ENCODE measurements around the gene GALNT9. TPM values are rescaled to one million over a fixed set of nuclear protein-coding genes. Genes with fewer than 3 reads are reported as not detected.

GALNT9 gene
- total RNA-seq, 1 experiment from 2014 or later = not detected

- Histone ChIP-seq H3K4me3 (ENCODE audit: low read length) (peak overlapping the region; percentile 10; the same call in 1 of the 2 replicates), H3K27ac (ENCODE audit: low read length) (peak overlapping the region; percentile 72), H3K27me3 (ENCODE audit: low read length) (no peaks in the 10 kb centered on the region), H3K9me3 (ENCODE audit: low read length) (no peaks in the 10 kb centered on the region), H3K4me2 (ENCODE audit: low read depth, low read length, poor library complexity, severe bottlenecking) (peak overlapping the region; percentile 57), H3K4me1 (ENCODE audit: low read length) (peaks cover 45% of the 10 kb centered on the region), H3K9ac (ENCODE audit: low read length) (peak overlapping the region; percentile 43; the same call in 1 of the 2 replicates), H3K36me3 (ENCODE audit: insufficient read depth, low read length) (no peaks in the 10 kb centered on the region), H3K9me2 (replicated peaks; ENCODE audit: insufficient read depth, low read length) (no peaks in the 10 kb centered on the region), H3K79me2 (ENCODE audit: low read length) (no peaks in the 10 kb centered on the region), H2AFZ (ENCODE audit: low read length) (no peak overlapping the region), H4K20me1 (ENCODE audit: insufficient read depth, low read depth, low read length) (no peaks in the 10 kb centered on the region)
- DNase-seq = peak; percentile 78
Measured at GRCh38 chr12:132178801-132179401, 150.5 kb downstream of the GALNT9 start.

GRCh38 chr12:132178316-132178715, 151.1 kb downstream of the GALNT9 start:
- H3K9me3 ChIP-seq (ENCODE audit: low read length) = no peaks in the 10 kb centered on the region
- H2AFZ ChIP-seq (ENCODE audit: low read length) = no peak overlapping the region
- H3K4me3 ChIP-seq (ENCODE audit: low read length) = peak overlapping the region; percentile 10; the same call in 1 of the 2 replicates
- peak overlapping the region; percentile 57 for H3K4me2 ChIP-seq (ENCODE audit: low read depth, low read length, poor library complexity, severe bottlenecking)
- H3K79me2 ChIP-seq (ENCODE audit: low read length) = no peaks in the 10 kb centered on the region
- no peaks in the 10 kb centered on the region for H4K20me1 ChIP-seq (ENCODE audit: insufficient read depth, low read depth, low read length)
- H3K9me2 ChIP-seq (replicated peaks; ENCODE audit: insufficient read depth, low read length) = no peaks in the 10 kb centered on the region
- no peak overlapping the region; the same call in 1 of the 2 replicates for H3K27ac ChIP-seq (ENCODE audit: low read length)
- H3K36me3 ChIP-seq (ENCODE audit: insufficient read depth, low read length) = no peaks in the 10 kb centered on the region
- 0 out of 2 replicates have a peak overlapping the region, but pooled peaks have one; percentile 4 for H3K9ac ChIP-seq (ENCODE audit: low read length)
- peaks cover 50% of the 10 kb centered on the region for H3K4me1 ChIP-seq (ENCODE audit: low read length)
- no peaks in the 10 kb centered on the region for H3K27me3 ChIP-seq (ENCODE audit: low read length)
- peak; percentile 64 for DNase-seq

DNA sequence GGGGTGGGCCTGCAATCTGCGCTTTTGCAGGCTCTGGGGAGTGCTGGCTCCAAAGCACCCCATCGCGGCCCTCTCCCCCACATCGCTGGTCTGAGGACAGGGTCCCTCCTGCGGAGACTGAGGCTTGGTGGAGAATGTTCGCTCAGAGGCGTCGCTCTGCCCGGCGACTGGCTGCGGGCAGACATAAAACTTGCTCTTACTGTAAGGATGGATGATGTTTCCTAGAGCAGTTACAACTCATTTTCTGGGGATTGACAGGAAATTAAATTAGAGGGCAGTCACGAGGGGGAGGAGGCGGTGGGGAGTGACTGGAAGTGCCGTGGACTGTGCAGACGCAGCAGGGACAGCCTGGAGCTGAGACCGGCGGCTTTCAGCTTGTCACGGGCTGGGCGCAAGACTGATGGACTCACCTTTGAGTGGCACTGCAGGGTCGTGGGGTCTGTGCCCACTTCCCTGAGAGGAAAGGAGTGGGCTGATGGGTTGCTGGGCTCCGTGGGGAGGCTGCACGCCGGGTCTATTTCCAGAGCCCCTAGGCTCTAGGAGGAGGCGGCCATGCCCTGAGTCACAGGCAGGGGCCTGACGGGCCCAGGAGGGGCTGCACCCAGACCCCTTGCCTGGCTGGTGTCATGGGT, 152.4 kb downstream of the GALNT9 start:
- no peak overlapping the region for H3K27ac ChIP-seq (ENCODE audit: low read length)
- H3K79me2 ChIP-seq (ENCODE audit: low read length) = no peaks in the 10 kb centered on the region
- no peaks in the 10 kb centered on the region for H4K20me1 ChIP-seq (ENCODE audit: insufficient read depth, low read depth, low read length)
- no peaks in the 10 kb centered on the region for H3K9me3 ChIP-seq (ENCODE audit: low read length)
- H3K36me3 ChIP-seq (ENCODE audit: insufficient read depth, low read length) = no peaks in the 10 kb centered on the region
- H3K4me3 ChIP-seq (ENCODE audit: low read length) = no peak overlapping the region
- no peak for DNase-seq
- H3K4me1 ChIP-seq (ENCODE audit: low read length) = peaks cover 63% of the 10 kb centered on the region
- no peak overlapping the region for H3K9ac ChIP-seq (ENCODE audit: low read length)
- H3K9me2 ChIP-seq (replicated peaks; ENCODE audit: insufficient read depth, low read length) = no peaks in the 10 kb centered on the region
- no peaks in the 10 kb centered on the region for H3K27me3 ChIP-seq (ENCODE audit: low read length)
- H3K4me2 ChIP-seq (ENCODE audit: low read depth, low read length, poor library complexity, severe bottlenecking) = no peak overlapping the region
- H2AFZ ChIP-seq (ENCODE audit: low read length) = no peak overlapping the region

DNA sequence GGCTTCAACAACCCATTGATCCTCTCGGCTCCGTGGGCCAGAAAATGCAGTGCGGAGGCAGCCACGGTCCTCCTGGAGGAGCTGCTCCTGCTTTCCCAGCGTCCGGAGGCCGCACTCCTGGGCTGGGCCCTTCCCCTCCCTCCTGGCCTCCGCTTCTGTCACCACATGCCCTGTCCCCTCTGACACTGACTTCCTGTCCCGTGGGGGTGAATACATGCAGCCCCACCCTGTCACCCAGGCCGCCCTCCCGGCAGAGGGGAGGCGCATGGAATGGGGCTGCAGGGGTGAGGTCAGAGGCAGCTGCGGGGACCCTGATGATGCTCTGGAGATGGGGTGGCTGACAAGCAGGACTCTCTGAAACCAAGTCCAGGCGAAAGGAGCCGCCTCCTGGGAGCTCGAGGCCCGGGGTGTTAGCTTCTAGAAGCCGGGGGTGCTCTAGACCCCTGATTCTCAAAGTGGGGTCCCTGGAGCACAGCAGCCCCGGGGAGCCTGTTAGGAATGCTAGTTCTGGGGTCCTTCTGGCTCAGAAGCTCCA, 152.9 kb downstream of the GALNT9 start:
- Histone ChIP-seq H3K27me3 (ENCODE audit: low read length) (no peaks in the 10 kb centered on the region), H3K27ac (ENCODE audit: low read length) (no peak overlapping the region)
- no peak for DNase-seq

DNA sequence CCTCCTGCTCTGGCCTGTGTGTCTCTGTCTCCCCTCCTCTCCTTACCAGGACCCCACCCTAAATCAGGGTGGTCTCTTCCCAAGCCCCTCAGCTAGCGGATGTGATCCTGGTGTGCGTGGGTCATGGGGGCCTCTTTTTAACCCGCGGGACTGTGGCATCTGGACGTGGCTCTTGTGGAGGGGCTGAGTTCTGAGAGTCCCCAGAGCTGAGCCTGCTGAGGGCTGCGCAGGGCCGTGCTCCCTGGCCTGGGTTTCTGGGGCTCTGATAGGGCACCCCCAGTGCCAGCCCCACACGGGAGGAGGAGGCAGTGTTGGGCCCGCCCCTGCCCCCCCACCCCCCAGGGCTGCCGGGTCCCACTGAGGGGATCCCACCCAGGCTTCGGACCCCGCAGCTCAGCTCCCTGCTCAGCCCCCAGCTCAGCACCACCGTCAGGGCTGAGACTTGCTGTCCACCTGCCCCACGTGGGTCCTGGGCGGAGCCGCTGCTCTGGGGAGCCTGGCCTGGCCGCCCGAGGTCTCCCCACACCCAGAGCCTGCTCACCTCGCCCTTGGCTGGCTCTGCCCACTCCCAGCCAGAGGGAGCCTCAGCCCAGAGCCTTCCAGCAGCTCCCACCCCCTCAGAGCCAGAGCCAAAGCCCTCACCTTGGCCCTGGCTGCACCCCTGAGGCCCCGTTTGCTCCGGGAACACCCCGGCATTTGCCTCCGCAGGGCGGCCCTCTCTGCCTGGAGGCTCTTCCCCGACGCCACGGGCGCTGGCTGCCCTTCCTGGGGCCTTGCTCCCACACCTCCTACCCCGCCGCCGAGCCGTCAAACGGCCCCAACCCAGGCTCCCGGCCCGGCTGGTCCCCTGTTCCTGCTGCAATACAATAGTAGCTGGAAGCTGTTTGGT, 153.6 kb downstream of the GALNT9 start:
- H3K4me2 ChIP-seq (ENCODE audit: low read depth, low read length, poor library complexity, severe bottlenecking) = no peak overlapping the region
- H3K9ac ChIP-seq (ENCODE audit: low read length) = no peak overlapping the region
- no peaks in the 10 kb centered on the region for H3K9me2 ChIP-seq (replicated peaks; ENCODE audit: insufficient read depth, low read length)
- no peaks in the 10 kb centered on the region for H3K27me3 ChIP-seq (ENCODE audit: low read length)
- DNase-seq = no peak
- H3K27ac ChIP-seq (ENCODE audit: low read length) = no peak overlapping the region
- H4K20me1 ChIP-seq (ENCODE audit: insufficient read depth, low read depth, low read length) = no peaks in the 10 kb centered on the region
- no peak overlapping the region for H2AFZ ChIP-seq (ENCODE audit: low read length)
- H3K4me3 ChIP-seq (ENCODE audit: low read length) = no peak overlapping the region
- no peaks in the 10 kb centered on the region for H3K9me3 ChIP-seq (ENCODE audit: low read length)
- no peaks in the 10 kb centered on the region for H3K79me2 ChIP-seq (ENCODE audit: low read length)
- peaks cover 69% of the 10 kb centered on the region for H3K4me1 ChIP-seq (ENCODE audit: low read length)
- H3K36me3 ChIP-seq (ENCODE audit: insufficient read depth, low read length) = no peaks in the 10 kb centered on the region

More for the DNA sequence above, 152.9 kb downstream of the GALNT9 start:
- Histone ChIP-seq H3K36me3 (ENCODE audit: insufficient read depth, low read length) (no peaks in the 10 kb centered on the region), H3K79me2 (ENCODE audit: low read length) (no peaks in the 10 kb centered on the region), H3K4me1 (ENCODE audit: low read length) (peaks cover 69% of the 10 kb centered on the region), H3K4me2 (ENCODE audit: low read depth, low read length, poor library complexity, severe bottlenecking) (no peak overlapping the region), H2AFZ (ENCODE audit: low read length) (no peak overlapping the region), H3K4me3 (ENCODE audit: low read length) (no peak overlapping the region), H4K20me1 (ENCODE audit: insufficient read depth, low read depth, low read length) (no peaks in the 10 kb centered on the region), H3K9ac (ENCODE audit: low read length) (no peak overlapping the region), H3K9me3 (ENCODE audit: low read length) (no peaks in the 10 kb centered on the region), H3K9me2 (replicated peaks; ENCODE audit: insufficient read depth, low read length) (no peaks in the 10 kb centered on the region)

DNA sequence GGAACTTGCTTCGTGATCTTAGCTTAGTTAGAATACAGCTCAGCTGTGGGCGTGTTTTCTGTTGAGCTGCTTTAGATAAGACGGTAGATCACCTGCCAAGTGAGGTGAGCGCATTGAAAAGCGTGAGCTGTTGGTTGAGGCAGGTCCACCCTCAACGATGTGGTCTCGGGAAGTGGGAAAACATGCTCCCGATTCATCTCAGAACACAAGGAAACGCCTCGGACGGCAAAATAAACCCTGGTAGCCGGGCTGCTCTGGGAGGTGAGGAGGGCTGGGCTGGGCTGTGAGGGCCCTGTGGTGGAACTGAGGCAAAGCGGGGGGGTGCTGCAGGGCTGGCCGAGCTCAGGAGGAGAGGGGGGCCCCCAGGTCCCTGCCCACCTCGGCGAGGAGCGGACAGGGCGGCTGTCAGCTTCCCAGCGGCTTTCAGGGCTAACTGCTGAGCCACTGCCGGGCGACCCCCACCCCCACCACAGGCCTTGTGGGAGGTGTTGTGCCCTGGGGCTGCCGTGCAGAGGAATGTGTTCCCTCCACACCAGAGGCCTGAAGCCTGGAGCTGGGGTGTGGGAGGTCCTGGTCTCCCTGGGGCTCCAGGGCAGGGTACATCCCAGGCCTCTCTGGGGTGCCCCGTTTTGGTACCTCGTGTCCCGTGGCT, 154.4 kb downstream of the GALNT9 start:
- H3K9me2 ChIP-seq (replicated peaks; ENCODE audit: insufficient read depth, low read length) = no peaks in the 10 kb centered on the region
- H3K27ac ChIP-seq (ENCODE audit: low read length) = no peak overlapping the region
- no peaks in the 10 kb centered on the region for H3K27me3 ChIP-seq (ENCODE audit: low read length)
- H3K4me2 ChIP-seq (ENCODE audit: low read depth, low read length, poor library complexity, severe bottlenecking) = no peak overlapping the region
- DNase-seq = no peak
- H3K9ac ChIP-seq (ENCODE audit: low read length) = no peak overlapping the region
- H3K9me3 ChIP-seq (ENCODE audit: low read length) = no peaks in the 10 kb centered on the region
- no peaks in the 10 kb centered on the region for H4K20me1 ChIP-seq (ENCODE audit: insufficient read depth, low read depth, low read length)
- no peak overlapping the region for H2AFZ ChIP-seq (ENCODE audit: low read length)
- no peaks in the 10 kb centered on the region for H3K36me3 ChIP-seq (ENCODE audit: insufficient read depth, low read length)
- H3K4me1 ChIP-seq (ENCODE audit: low read length) = peaks cover 61% of the 10 kb centered on the region
- H3K79me2 ChIP-seq (ENCODE audit: low read length) = no peaks in the 10 kb centered on the region
- no peak overlapping the region for H3K4me3 ChIP-seq (ENCODE audit: low read length)

- Histone ChIP-seq H4K20me1 (ENCODE audit: insufficient read depth, low read depth, low read length) (no peaks in the 10 kb centered on the region), H3K36me3 (ENCODE audit: insufficient read depth, low read length) (no peaks in the 10 kb centered on the region), H3K9ac (ENCODE audit: low read length) (no peak overlapping the region), H3K4me2 (ENCODE audit: low read depth, low read length, poor library complexity, severe bottlenecking) (peak overlapping the region; percentile 60), H3K4me1 (ENCODE audit: low read length) (peaks cover 54% of the 10 kb centered on the region), H3K79me2 (ENCODE audit: low read length) (no peaks in the 10 kb centered on the region), H3K9me2 (replicated peaks; ENCODE audit: insufficient read depth, low read length) (no peaks in the 10 kb centered on the region), H2AFZ (ENCODE audit: low read length) (no peak overlapping the region), H3K9me3 (ENCODE audit: low read length) (no peaks in the 10 kb centered on the region), H3K4me3 (ENCODE audit: low read length) (no peak overlapping the region), H3K27me3 (ENCODE audit: low read length) (no peaks in the 10 kb centered on the region), H3K27ac (ENCODE audit: low read length) (no peak overlapping the region)
- DNase-seq = no peak
Measured at GRCh38 chr12:132174015-132174838, 155.2 kb downstream of the GALNT9 start.
